Adrenal gland (tissue), 12 donors: ENCODE measurements around the gene TPST1. TPM values are rescaled to one million over a fixed set of nuclear protein-coding genes. Genes with fewer than 3 reads are reported as not detected.

Source experiments
- DNase-seq, 7 donors: peaks; one replicate each; pipeline ENCODE4 v3.0.0-alpha.2; 2019 to 2020
- H3K27ac ChIP-seq, 5 donors: fragments of 200-600 bp; sonication (generic) in 4 of 5; 1 replicate in 3 of 5; 2 replicates in 2 of 5; pipeline versions ENCODE4 v1.5.1 to v1.8.0; 2016 to 2020; ENCODE audit warnings: mild to moderate bottlenecking in 1 of 5
- H3K27me3 ChIP-seq: fragments of 200-600 bp; 2 replicates; pipeline ENCODE4 v1.8.0; 2021
- H3K36me3 ChIP-seq, 2 donors: fragments of 200-600 bp; replicated peaks in 1 of 2; 1 replicate in 1 of 2; 2 replicates in 1 of 2; pipeline versions ENCODE4 v1.5.1 to v1.8.0; 2018 to 2022
- H3K4me1 ChIP-seq, 2 donors: fragments of 200-600 bp; replicated peaks in 1 of 2; 1 replicate in 1 of 2; 2 replicates in 1 of 2; pipeline versions ENCODE4 v1.5.1 to v1.8.0; 2018 to 2021
- H3K4me3 ChIP-seq, 4 donors: fragments of 200-600 bp; sonication (generic) in 3 of 4; one replicate each; pipeline ENCODE4 v1.5.1; 2016 to 2018
- H3K9me3 ChIP-seq, 3 donors: fragments of 200-600 bp; sonication (generic) in 1 of 3; replicated peaks in 1 of 3; 1 replicate in 2 of 3; 2 replicates in 1 of 3; pipeline versions ENCODE4 v1.5.1 to v1.8.0; 2016 to 2021
- POLR2A ChIP-seq, 2 donors: fragments of 450-650 bp; IDR thresholded peaks; one replicate each; pipeline ENCODE4 v1.6.1; 2017; ENCODE audit warnings: antibody characterized with exemption in 2 of 2, mild to moderate bottlenecking in 2 of 2, moderate library complexity in 1 of 2
- WGBS, 4 donors: extraction: QIAGEN DNeasy Blood & Tissue Kit in 2 of 4; methylation state at CpG; one replicate each; pipeline versions ENCODE4 v1.1.5 to v1.1.7; 2013 to 2017; 5-methylcytosine and 5-hydroxymethylcytosine counted together
- intact Hi-C, 2 donors: fragments of 100-400 bp; cut with DNase I; formaldehyde crosslinking; loops; one replicate each; pipeline versions ENCODE4 v1.14.1 to v1.15.0; 2022 to 2023
- polyA plus RNA-seq, 3 donors: library from polyadenylated mRNA; stranded (reverse); fragments of 200-250 nt in 2 of 3; fragments of 350-450 nt in 1 of 3; fragmentation: Illumina TruSeq in 1 of 3; extraction: RNeasy Lipid Tissue Mini Kit (QIAGEN cat#74804) in 1 of 3; gene quantifications; one replicate each; pipeline ENCODE4 v1.2.3, GENCODE V29; 2013 to 2014
- total RNA-seq, 9 donors: library from RNA; depleted of rRNA in 4 of 9; stranded (reverse); fragments of >200 nt in 4 of 9; fragments of 120-200 nt in 1 of 9; fragmentation: NEBNext Ultra II Directional in 1 of 9; extraction: Animal tissue kit (Norgen Biotek cat#: 25700) in 1 of 9; gene quantifications; one replicate each; pipeline versions ENCODE4 v1.1.0 to v1.2.4, GENCODE V29; 2013 to 2023
- TF ChIP-seq, protein P1 (sequence below), 6 experiments: fragments of 450-650 bp in 4 of 6; fragments of 200-600 bp in 2 of 6; sonication (generic) in 1 of 6; IDR thresholded peaks; 1 replicate in 5 of 6; 2 replicates in 1 of 6; pipeline versions ENCODE4 v1.5.1 to v1.8.0; 2016 to 2021; ENCODE audit warnings: antibody characterized with exemption in 6 of 6, mild to moderate bottlenecking in 2 of 6, moderate library complexity in 1 of 6
- donor health status: healthy with polysubstance abuse.
- donor health status: Bipolar disorder and iron deficiency.
- donor health status: DM: yes; HTN: yes; CAD: no.
- donor health status: DM: no; HTN: no; CAD: no.
- donor health status: DM: no; HTN: no; CAD: no.
- donor health status: DM: yes; HTN: yes; CAD: no.

The TPST1 gene
- total and polyA plus RNA-seq, 12 donors: 6.8 to 70.2 (median 27.2) TPM

DNA sequence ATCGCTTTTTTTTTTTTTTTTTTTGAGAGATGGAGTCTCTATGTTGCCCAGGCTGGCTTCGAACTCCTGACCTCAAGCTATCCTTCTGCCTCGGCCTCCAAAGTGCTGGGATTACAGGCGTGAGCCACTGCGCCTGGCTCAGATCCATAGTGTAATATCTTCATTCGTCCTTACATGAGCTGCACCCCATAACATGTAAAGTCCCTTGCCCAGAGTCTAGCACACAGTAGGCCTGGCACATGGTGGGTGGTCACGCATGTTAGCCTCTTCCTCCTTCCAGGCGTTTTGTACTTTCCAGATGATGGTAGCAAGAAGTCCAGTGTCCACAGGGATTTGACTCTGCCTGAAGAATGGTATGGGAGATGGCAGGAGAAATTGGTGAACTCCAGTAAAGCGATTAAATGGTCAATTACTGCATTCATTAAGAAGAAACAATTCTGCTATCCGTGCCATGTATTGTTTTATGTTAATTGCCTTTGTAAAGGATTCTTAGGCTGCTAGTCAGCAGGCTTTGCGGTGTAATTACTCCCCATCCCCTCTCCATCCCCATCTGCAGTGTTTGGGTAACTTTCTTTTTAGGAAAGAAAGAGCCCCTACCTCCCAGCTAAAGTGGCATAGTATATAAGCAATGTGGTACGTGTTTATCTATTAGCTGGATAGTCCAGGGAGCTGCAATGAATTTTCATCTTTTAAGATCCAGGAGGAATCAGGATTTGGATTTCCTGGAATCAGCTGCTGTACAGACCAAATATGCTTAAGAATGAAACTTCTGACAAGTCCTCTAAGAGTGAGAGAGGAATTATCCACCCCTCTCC lies 1.2 kb downstream of the TPST1 start:
- TF ChIP-seq POLR2A (IDR thresholded peaks at IDR 0.05): no peak
- TF ChIP-seq, protein P1, sequence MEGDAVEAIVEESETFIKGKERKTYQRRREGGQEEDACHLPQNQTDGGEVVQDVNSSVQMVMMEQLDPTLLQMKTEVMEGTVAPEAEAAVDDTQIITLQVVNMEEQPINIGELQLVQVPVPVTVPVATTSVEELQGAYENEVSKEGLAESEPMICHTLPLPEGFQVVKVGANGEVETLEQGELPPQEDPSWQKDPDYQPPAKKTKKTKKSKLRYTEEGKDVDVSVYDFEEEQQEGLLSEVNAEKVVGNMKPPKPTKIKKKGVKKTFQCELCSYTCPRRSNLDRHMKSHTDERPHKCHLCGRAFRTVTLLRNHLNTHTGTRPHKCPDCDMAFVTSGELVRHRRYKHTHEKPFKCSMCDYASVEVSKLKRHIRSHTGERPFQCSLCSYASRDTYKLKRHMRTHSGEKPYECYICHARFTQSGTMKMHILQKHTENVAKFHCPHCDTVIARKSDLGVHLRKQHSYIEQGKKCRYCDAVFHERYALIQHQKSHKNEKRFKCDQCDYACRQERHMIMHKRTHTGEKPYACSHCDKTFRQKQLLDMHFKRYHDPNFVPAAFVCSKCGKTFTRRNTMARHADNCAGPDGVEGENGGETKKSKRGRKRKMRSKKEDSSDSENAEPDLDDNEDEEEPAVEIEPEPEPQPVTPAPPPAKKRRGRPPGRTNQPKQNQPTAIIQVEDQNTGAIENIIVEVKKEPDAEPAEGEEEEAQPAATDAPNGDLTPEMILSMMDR (IDR thresholded peaks at IDR 0.05): no peak
- no peaks in the 10 kb centered on the region for H3K27me3 ChIP-seq
- H3K36me3 ChIP-seq: no peaks in the 10 kb centered on the region
- WGBS, 4 donors: 40 to 42% (median 41%) methylated on average over 12 of the region's 12 CpGs
- H3K27ac ChIP-seq: peak overlapping the region in 3 of 5 donors; percentile 51 to 87 (median 62)
- H3K9me3 ChIP-seq: no peaks in the 10 kb centered on the region
- peak in 2 of 7 donors; percentile 18 to 53 for DNase-seq
- intact Hi-C loops: loop anchor here in 1 of 2 donors (10.0 kb wide), 1 partner anchor 62 kb away; no protein-coding TSS in a partner anchor
- H3K4me1 ChIP-seq: peaks cover 13 to 25% of the 10 kb centered on the region in 2 donors
- peak overlapping the region in 3 of 4 donors; percentile 82 to 99 (median 92) for H3K4me3 ChIP-seq

DNA sequence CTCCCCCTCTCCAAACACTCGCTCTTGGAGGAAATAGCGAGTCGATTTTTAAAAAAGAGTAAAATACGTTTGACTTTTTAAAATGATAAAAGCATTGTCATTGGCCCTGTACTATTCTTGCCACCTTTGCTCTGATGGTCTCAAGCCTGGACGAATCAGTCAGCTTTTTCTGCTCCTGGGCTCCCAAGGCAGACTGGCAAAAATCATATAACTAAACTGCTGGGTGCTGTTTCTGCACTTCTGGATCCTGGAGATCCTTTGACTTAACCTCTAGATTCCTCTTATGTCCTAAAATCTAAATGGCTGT lies 1.8 kb downstream of the TPST1 start:
- DNase-seq: peak in 2 of 7 donors; percentile 13 to 36
- Histone ChIP-seq H3K4me3 (peak overlapping the region in 1 of 4 donors; percentile 82), H3K9me3 (no peaks in the 10 kb centered on the region), H3K4me1 (peaks cover 13 to 25% of the 10 kb centered on the region in 2 donors), H3K27ac (peak overlapping the region in 2 of 5 donors; percentile 4 to 15), H3K36me3 (no peaks in the 10 kb centered on the region), H3K27me3 (no peaks in the 10 kb centered on the region)
- TF ChIP-seq, protein P1 (IDR thresholded peaks at IDR 0.05): no peak
- TF ChIP-seq POLR2A (IDR thresholded peaks at IDR 0.05): no peak
- WGBS, 4 donors: 28 to 45% (median 36%) methylated on average over 5 of the region's 5 CpGs
- intact Hi-C loops: loop anchor here in 1 of 2 donors (10.0 kb wide), 1 partner anchor 62 kb away; no protein-coding TSS in a partner anchor

DNA sequence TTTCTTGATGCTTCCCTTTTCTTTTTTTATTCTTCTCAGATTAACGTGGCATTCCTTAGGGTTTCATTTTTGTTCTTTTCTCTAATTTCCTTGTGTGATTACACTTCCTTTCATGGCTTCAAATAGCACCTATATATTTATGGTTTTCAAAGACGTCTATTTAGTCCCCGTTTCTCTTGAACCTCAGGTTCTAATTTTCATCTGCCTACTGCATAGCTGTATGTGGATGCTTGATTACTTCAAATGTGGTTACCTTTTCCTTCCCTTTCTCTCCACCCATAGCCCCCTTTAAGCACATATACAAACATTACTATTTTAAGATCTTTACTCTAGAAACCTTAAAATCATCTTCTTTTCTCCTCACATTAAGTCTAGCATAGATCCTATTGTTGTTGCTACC lies 2.4 kb downstream of the TPST1 start:
- intact Hi-C loops: loop anchor here in 1 of 2 donors (10.0 kb wide), 1 partner anchor 63 kb away; no protein-coding TSS in a partner anchor
- H3K36me3 ChIP-seq: no peaks in the 10 kb centered on the region
- peaks cover 13 to 25% of the 10 kb centered on the region in 2 donors for H3K4me1 ChIP-seq
- TF ChIP-seq, protein P1 (IDR thresholded peaks at IDR 0.05): no peak
- TF ChIP-seq POLR2A (IDR thresholded peaks at IDR 0.05): no peak
- no peaks in the 10 kb centered on the region for H3K9me3 ChIP-seq
- no peak overlapping the region for H3K4me3 ChIP-seq
- peak overlapping the region in 1 of 5 donors; percentile 15 for H3K27ac ChIP-seq
- no peaks in the 10 kb centered on the region for H3K27me3 ChIP-seq
- WGBS, 4 donors: 57 to 69% (median 61%) methylated on average over 3 of the region's 3 CpGs
- no peak for DNase-seq

DNA sequence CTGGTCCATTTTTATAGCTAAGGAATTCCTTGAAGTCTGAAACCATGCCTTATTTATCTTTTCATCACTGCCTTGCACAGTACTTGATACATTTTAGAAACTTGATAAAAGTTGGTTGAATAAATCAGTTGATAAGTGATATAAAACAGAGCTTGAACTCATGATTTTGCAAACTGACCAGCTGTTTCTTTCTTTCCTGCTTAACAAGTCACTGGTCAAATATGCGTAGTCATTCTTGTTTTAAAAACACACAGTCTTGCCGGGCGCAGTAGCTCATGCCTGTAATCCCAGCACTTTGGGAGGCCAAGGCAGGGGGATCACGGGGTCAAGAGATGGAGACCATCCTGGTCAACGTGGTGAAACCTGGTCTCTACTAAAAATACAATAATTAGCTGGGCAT lies 6.3 kb downstream of the TPST1 start:
- no peaks in the 10 kb centered on the region for H3K27me3 ChIP-seq
- peak in 2 of 7 donors; percentile 1 to 38 for DNase-seq
- H3K36me3 ChIP-seq: no peaks in the 10 kb centered on the region
- WGBS, 4 donors: 78 to 92% (median 88%) methylated on average over 5 of the region's 5 CpGs
- no peak overlapping the region for H3K4me3 ChIP-seq
- H3K27ac ChIP-seq: peak overlapping the region in 1 of 5 donors; percentile 5
- TF ChIP-seq, protein P1 (IDR thresholded peaks at IDR 0.05): no peak
- no peak for TF ChIP-seq POLR2A (IDR thresholded peaks at IDR 0.05)
- peaks cover 9 to 19% of the 10 kb centered on the region in 2 donors for H3K4me1 ChIP-seq
- H3K9me3 ChIP-seq: no peaks in the 10 kb centered on the region
- intact Hi-C loops: no loop called here
